Psoas muscle (tissue), 8 donors: ENCODE results near the gene CHD3. TPM values are rescaled to one million over a fixed set of nuclear protein-coding genes. Genes with fewer than 3 reads are reported as not detected.
"Not testable (repeated sequence)": the region's sequence is repeated elsewhere in the genome, so short reads cannot be mapped to it uniquely, and the experiment has no call there.

Experiments
- ATAC-seq, 4 donors: fragments of 200-7000 bp; cut with Tn5 transposase; one replicate each; pipeline ENCODE4 v1.9.1; 2020; ENCODE audit warnings: moderate library complexity in 3 of 4, mild to moderate bottlenecking in 2 of 4
- DNase-seq, 2 donors: peaks; one replicate each; pipeline ENCODE4 v3.0.0-alpha.2; 2020
- H3K27ac ChIP-seq: fragments of 200-600 bp; one replicate; pipeline ENCODE4 v1.8.0; 2022
- H3K27me3 ChIP-seq, 3 donors: fragments of 200-600 bp in 1 of 3; one replicate each; pipeline versions ENCODE4 v1.6.1 to v1.8.0; 2013 to 2022; ENCODE audit warnings: low read length in 2 of 3, mild to moderate bottlenecking in 2 of 3, moderate library complexity in 1 of 3; ENCODE audit not compliant: insufficient read depth in 3 of 3
- H3K36me3 ChIP-seq, 2 donors: fragments of 200-600 bp in 1 of 2; one replicate each; pipeline versions ENCODE4 v1.6.1 to v1.8.0; 2013 to 2022; ENCODE audit warnings: low read depth in 1 of 2, mild to moderate bottlenecking in 1 of 2, moderate library complexity in 1 of 2; ENCODE audit not compliant: insufficient read depth in 1 of 2
- H3K4me1 ChIP-seq: fragments of 200-600 bp; one replicate; pipeline ENCODE4 v1.8.0; 2022
- H3K4me3 ChIP-seq: fragments of 200-600 bp; one replicate; pipeline ENCODE4 v1.8.0; 2022; ENCODE audit warnings: mild to moderate bottlenecking
- H3K9me3 ChIP-seq: fragments of 200-600 bp; one replicate; pipeline ENCODE4 v1.8.0; 2022
- WGBS, 3 donors: extraction: QIAGEN DNeasy Blood & Tissue Kit; methylation state at CpG; one replicate each; pipeline versions ENCODE4 v1.1.6 to v1.1.7; 2013; 5-methylcytosine and 5-hydroxymethylcytosine counted together
- intact Hi-C, 2 donors: fragments of 100-400 bp; cut with DNase I; formaldehyde crosslinking; loops; one replicate each; pipeline versions ENCODE4 v1.11.0 to v1.14.2; 2022
- polyA plus RNA-seq, 3 donors: library from polyadenylated mRNA; stranded (reverse); fragments of 200-250 nt; gene quantifications; one replicate each; pipeline ENCODE4 v1.2.3, GENCODE V29; 2013
- total RNA-seq, 4 donors: library from RNA; stranded (reverse); fragmentation: NEBNext Ultra II Directional in 2 of 4; extraction: Animal tissue kit (Norgen Biotek cat#: 25700) in 2 of 4; gene quantifications; one replicate each; pipeline versions ENCODE4 v1.2.1 to v1.2.4, GENCODE V29; 2021 to 2023
- TF ChIP-seq, protein P1 (sequence below): fragments of 200-600 bp; IDR thresholded peaks from one replicate; pipeline ENCODE4 v1.8.0; 2022; ENCODE audit warnings: antibody characterized with exemption
- donor health status: healthy with polysubstance abuse.
- donor health status: DM: no; HTN: no; CAD: no; lungs with moderate emphysema.
- donor health status: Bipolar disorder and iron deficiency.
- donor health status: healthy.
- donor health status: DM: yes; HTN: yes; CAD: no.
- donor health status: DM: no; HTN: no; CAD: no.
- donor health status: DM: no; HTN: no; CAD: no.
- donor health status: DM: yes; HTN: yes; CAD: no.

Gene CHD3
- total and polyA plus RNA-seq, 7 donors: 3.3 to 13.1 (median 6.9) TPM

- intact Hi-C loops: loop anchor here (1.0 to 2.0 kb wide), 2 partner anchors 15 to 131 kb away; no protein-coding TSS in a partner anchor
- Histone ChIP-seq H3K4me3 (peak within 1 kb of the TSS; percentile 86), H3K27me3 (no peaks in the 10 kb centered on the region), H3K27ac (peak within 1 kb of the TSS; percentile 93), H3K4me1 (peaks cover 26% of the 10 kb centered on the region), H3K9me3 (no peaks in the 10 kb centered on the region), H3K36me3 (peaks cover 6 to 39% of the 10 kb centered on the region in 2 donors)
- 1 to 3% (median 1%) methylated on average over 48 of the region's 48 CpGs for WGBS, 3 donors
- ATAC-seq: peak; percentile 70 to 82 (median 74)
- TF ChIP-seq, protein P1, sequence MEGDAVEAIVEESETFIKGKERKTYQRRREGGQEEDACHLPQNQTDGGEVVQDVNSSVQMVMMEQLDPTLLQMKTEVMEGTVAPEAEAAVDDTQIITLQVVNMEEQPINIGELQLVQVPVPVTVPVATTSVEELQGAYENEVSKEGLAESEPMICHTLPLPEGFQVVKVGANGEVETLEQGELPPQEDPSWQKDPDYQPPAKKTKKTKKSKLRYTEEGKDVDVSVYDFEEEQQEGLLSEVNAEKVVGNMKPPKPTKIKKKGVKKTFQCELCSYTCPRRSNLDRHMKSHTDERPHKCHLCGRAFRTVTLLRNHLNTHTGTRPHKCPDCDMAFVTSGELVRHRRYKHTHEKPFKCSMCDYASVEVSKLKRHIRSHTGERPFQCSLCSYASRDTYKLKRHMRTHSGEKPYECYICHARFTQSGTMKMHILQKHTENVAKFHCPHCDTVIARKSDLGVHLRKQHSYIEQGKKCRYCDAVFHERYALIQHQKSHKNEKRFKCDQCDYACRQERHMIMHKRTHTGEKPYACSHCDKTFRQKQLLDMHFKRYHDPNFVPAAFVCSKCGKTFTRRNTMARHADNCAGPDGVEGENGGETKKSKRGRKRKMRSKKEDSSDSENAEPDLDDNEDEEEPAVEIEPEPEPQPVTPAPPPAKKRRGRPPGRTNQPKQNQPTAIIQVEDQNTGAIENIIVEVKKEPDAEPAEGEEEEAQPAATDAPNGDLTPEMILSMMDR: no peak
- DNase-seq: peak; percentile 90 to 93
These were observed 30.7 kb upstream of the CHD3 start, which contains the start of gene CYB5D1 for GRCh38 chr17:7857713-7858521. TSS of gene CYB5D1 (plus strand) at chr17:7858003. CDS start at chr17:7858135, 132 bp downstream.

DNA sequence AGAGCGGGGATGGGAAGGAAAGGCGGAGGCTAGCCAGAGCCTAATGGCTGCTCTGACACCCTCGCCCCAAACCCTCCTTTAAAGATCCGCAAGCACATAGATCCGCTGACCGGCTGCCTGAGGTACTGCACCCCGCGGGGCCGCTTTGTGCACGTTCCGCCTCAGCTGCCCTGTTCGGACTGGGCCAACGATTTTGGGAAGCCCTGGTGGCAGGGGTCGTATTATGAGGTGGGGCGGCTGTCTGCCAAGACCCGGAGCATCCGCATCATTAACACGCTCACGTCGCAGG, 30.1 kb upstream of the CHD3 start:
- Histone ChIP-seq H3K9me3 (no peaks in the 10 kb centered on the region), H3K36me3 (peaks cover 6 to 34% of the 10 kb centered on the region in 2 donors), H3K27me3 (no peaks in the 10 kb centered on the region), H3K4me1 (peaks cover 26% of the 10 kb centered on the region), H3K27ac (peak overlapping the region; percentile 93), H3K4me3 (peak overlapping the region; percentile 86)
- peak; percentile 52 to 71 for DNase-seq
- intact Hi-C loops: loop anchor here in 1 of 2 donors (2.0 kb wide), 1 partner anchor 130 kb away; no protein-coding TSS in a partner anchor
- WGBS, 3 donors: 16 to 24% (median 23%) methylated on average over 20 of the region's 20 CpGs
- TF ChIP-seq, protein P1: peak; percentile 28
- ATAC-seq: peak in 1 of 4 donors; percentile 14

DNA sequence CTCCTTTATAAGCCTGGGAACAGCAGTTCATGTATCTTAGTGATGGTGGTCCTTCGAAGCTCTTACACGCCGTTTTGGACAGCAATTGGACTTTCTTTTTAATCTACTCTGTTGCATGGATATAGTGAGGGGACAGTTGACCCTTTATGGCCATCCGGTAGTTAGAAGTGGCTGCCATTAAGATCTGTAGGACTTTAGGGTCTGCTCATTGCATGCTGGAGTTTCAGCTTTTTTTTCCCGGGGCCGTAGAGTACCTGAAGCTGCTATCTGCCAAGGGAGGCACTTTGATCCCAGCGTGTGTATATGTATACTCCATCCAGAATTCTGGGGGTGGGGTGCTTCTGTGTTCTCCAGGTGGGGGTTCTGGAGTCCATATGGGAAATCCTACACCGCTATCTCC, 29.6 kb upstream of the CHD3 start:
- TF ChIP-seq, protein P1: no peak
- Histone ChIP-seq H3K4me3 (peak overlapping the region; percentile 86), H3K36me3 (peaks cover 3 to 28% of the 10 kb centered on the region in 2 donors), H3K27me3 (no peaks in the 10 kb centered on the region), H3K4me1 (peaks cover 26% of the 10 kb centered on the region), H3K27ac (no peak overlapping the region), H3K9me3 (no peaks in the 10 kb centered on the region)
- DNase-seq (no peak), ATAC-seq (no peak)
- WGBS, 3 donors: 82 to 90% (median 83%) methylated on average over 8 of the region's 8 CpGs
- intact Hi-C loops: loop anchor here in 1 of 2 donors (2.0 kb wide), 1 partner anchor 130 kb away; no protein-coding TSS in a partner anchor

- ATAC-seq (no peak), DNase-seq (no peak)
- TF ChIP-seq, protein P1: peak; percentile 82
- no peaks in the 10 kb centered on the region for H3K27me3 ChIP-seq
- peaks cover 12% of the 10 kb centered on the region for H3K4me1 ChIP-seq
- peaks cover 3 to 29% of the 10 kb centered on the region in 2 donors for H3K36me3 ChIP-seq
- 39 to 41% (median 39%) methylated on average over 3 of the region's 3 CpGs for WGBS, 3 donors
- intact Hi-C loops: loop anchor here (1.0 to 5.0 kb wide), 6 partner anchors 34 to 194 kb away; no protein-coding TSS in a partner anchor
- H3K4me3 ChIP-seq: no peak overlapping the region
- H3K9me3 ChIP-seq: no peaks in the 10 kb centered on the region
- no peak overlapping the region for H3K27ac ChIP-seq
These were observed 25.7 kb upstream of the CHD3 start for GRCh38 chr17:7862692-7863437.

GRCh38 chr17:7864384-7864783, 24.2 kb upstream of the CHD3 start:
- H3K36me3 ChIP-seq: peaks cover 3 to 29% of the 10 kb centered on the region in 2 donors
- 74 to 84% (median 74%) methylated on average over 5 of the region's 5 CpGs for WGBS, 3 donors
- H3K4me3 ChIP-seq, H3K27me3 ChIP-seq, DNase-seq, H3K9me3 ChIP-seq, H3K4me1 ChIP-seq, ATAC-seq, H3K27ac ChIP-seq: not testable (repeated sequence)
- intact Hi-C loops: loop anchor here (5.0 kb wide), 4 partner anchors 33 to 193 kb away; no protein-coding TSS in a partner anchor
